Lung (tissue), 12 donors: ENCODE data around the gene UBN2. TPM values are rescaled to one million over a fixed set of nuclear protein-coding genes. Genes with fewer than 3 reads are reported as not detected.
A peak's percentile ranks its signal among the peaks of the same experiment; 100 is the strongest.

ENCODE experiments used
- ATAC-seq: fragments of 200-7000 bp; cut with Tn5 transposase; one replicate; pipeline ENCODE4 v1.9.1; 2020; ENCODE audit warnings: moderate number of reproducible peaks; ENCODE audit not compliant: insufficient read depth, low FRiP score
- DNase-seq, 3 donors: peaks; one replicate each; pipeline ENCODE4 v3.0.0-alpha.2; 2013 to 2017
- H3K27ac ChIP-seq, 2 donors: one replicate each; pipeline ENCODE4 v1.5.1; 2013; ENCODE audit warnings: mild to moderate bottlenecking in 2 of 2, moderate library complexity in 2 of 2, control low read depth in 1 of 2, inconsistent platforms in 1 of 2, low read depth in 1 of 2, low read length in 1 of 2
- H3K27me3 ChIP-seq, 3 donors: one replicate each; pipeline ENCODE4 v1.5.1; 2013; ENCODE audit warnings: low read length in 2 of 3; ENCODE audit not compliant: control insufficient read depth in 3 of 3, insufficient read depth in 3 of 3
- H3K36me3 ChIP-seq, 4 donors: one replicate each; pipeline ENCODE4 v1.5.1; 2013; ENCODE audit warnings: low read length in 4 of 4, mild to moderate bottlenecking in 1 of 4, moderate library complexity in 1 of 4; ENCODE audit not compliant: control insufficient read depth in 4 of 4, insufficient read depth in 4 of 4
- H3K4me1 ChIP-seq, 5 donors: one replicate each; pipeline ENCODE4 v1.5.1; 2013; ENCODE audit warnings: low read length in 5 of 5, mild to moderate bottlenecking in 2 of 5, moderate library complexity in 1 of 5; ENCODE audit not compliant: control insufficient read depth in 5 of 5, insufficient read depth in 5 of 5
- H3K4me3 ChIP-seq: one replicate; pipeline ENCODE4 v1.5.1; 2013; ENCODE audit warnings: mild to moderate bottlenecking, control low read depth, moderate library complexity
- H3K9ac ChIP-seq, 2 donors: one replicate each; pipeline ENCODE4 v1.5.1; 2013; ENCODE audit warnings: low read length in 2 of 2, control low read depth in 1 of 2; ENCODE audit not compliant: insufficient read depth in 1 of 2
- H3K9me3 ChIP-seq, 4 donors: one replicate each; pipeline ENCODE4 v1.5.1; 2013; ENCODE audit warnings: low read length in 3 of 4, mild to moderate bottlenecking in 1 of 4, moderate library complexity in 1 of 4; ENCODE audit not compliant: control insufficient read depth in 4 of 4, insufficient read depth in 3 of 4
- CTCF ChIP-seq: IDR thresholded peaks from 2 replicates; pipeline ENCODE4 v1.5.1; 2012; ENCODE audit warnings: mild to moderate bottlenecking; ENCODE audit errors: control extremely low read depth, extremely low read depth
- WGBS, 2 donors: extraction: QIAGEN DNeasy Blood & Tissue Kit; methylation state at CpG; one replicate each; pipeline ENCODE4 v1.1.7; 2013; 5-methylcytosine and 5-hydroxymethylcytosine counted together
- polyA plus RNA-seq, 2 donors: library from polyadenylated mRNA; stranded (reverse); fragments of 200-250 nt; gene quantifications; one replicate each; pipeline ENCODE4 v1.2.1, GENCODE V29; 2013
- total RNA-seq, 2 donors: library from RNA; depleted of rRNA in 1 of 2; stranded (reverse); fragments of >200 nt in 1 of 2; gene quantifications; one replicate each; pipeline ENCODE4 v1.2.1, GENCODE V29; 2014 to 2021
- donor health status: control.
- donor health status: control.
- donor health status: Bipolar disorder and iron deficiency.
- donor health status: healthy.
- donor health status: DM: yes; HTN: yes; CAD: no.

Gene UBN2
- total and polyA plus RNA-seq, 4 donors, result 1.7 to 29.8 (median 9.2) TPM

- peaks cover 9 to 31% (median 14%) of the 10 kb centered on the region in 4 donors for H3K36me3 ChIP-seq
- ATAC-seq (no peak), DNase-seq (no peak)
- H3K27ac ChIP-seq, result no peak overlapping the region
- H3K4me1 ChIP-seq, result no peaks in the 10 kb centered on the region
- no peak overlapping the region for H3K9ac ChIP-seq
- H3K27me3 ChIP-seq, result no peaks in the 10 kb centered on the region
- H3K9me3 ChIP-seq, result no peaks in the 10 kb centered on the region
- no peak for TF ChIP-seq CTCF
- no peak overlapping the region for H3K4me3 ChIP-seq
- 92 to 94% methylated on average over 4 of the region's 4 CpGs for WGBS, 2 donors
Observed at GRCh38 chr7:139254728-139255127, 23.7 kb downstream of the UBN2 start.

- 71 to 83% methylated on average over 4 of the region's 4 CpGs for WGBS, 2 donors
Observed at GRCh38 chr7:139255290-139255689, 24.3 kb downstream of the UBN2 start.

GRCh38 chr7:139259142-139259541 lies 28.1 kb downstream of the UBN2 start:
- 48 to 84% methylated on average over 6 of the region's 6 CpGs for WGBS, 2 donors
- Histone ChIP-seq H3K9ac (no peak overlapping the region), H3K4me3 (no peak overlapping the region), H3K27me3 (no peaks in the 10 kb centered on the region), H3K27ac (no peak overlapping the region), H3K36me3 (peaks cover 15 to 33% (median 23%) of the 10 kb centered on the region in 4 donors), H3K4me1 (no peaks in the 10 kb centered on the region), H3K9me3 (no peaks in the 10 kb centered on the region)
- TF ChIP-seq CTCF, result no peak
- no peak for ATAC-seq
- no peak for DNase-seq

More at GRCh38 chr7:139255290-139255689, 24.3 kb downstream of the UBN2 start:
- ATAC-seq (no peak), DNase-seq (no peak)
- H3K36me3 ChIP-seq, result peaks cover 9 to 28% (median 15%) of the 10 kb centered on the region in 4 donors
- no peak overlapping the region for H3K4me3 ChIP-seq
- no peaks in the 10 kb centered on the region for H3K4me1 ChIP-seq
- H3K27me3 ChIP-seq, result no peaks in the 10 kb centered on the region
- H3K9ac ChIP-seq, result no peak overlapping the region
- no peak for TF ChIP-seq CTCF
- no peak overlapping the region for H3K27ac ChIP-seq
- H3K9me3 ChIP-seq, result no peaks in the 10 kb centered on the region

- no peak for TF ChIP-seq CTCF
- H3K9me3 ChIP-seq, result no peaks in the 10 kb centered on the region
- H3K9ac ChIP-seq, result no peak overlapping the region
- no peak overlapping the region for H3K4me3 ChIP-seq
- H3K27me3 ChIP-seq, result no peaks in the 10 kb centered on the region
- H3K4me1 ChIP-seq, result no peaks in the 10 kb centered on the region
- no peak for ATAC-seq
- H3K27ac ChIP-seq, result peak overlapping the region in 1 of 2 donors; percentile 14
- 91 to 94% methylated on average over 3 of the region's 3 CpGs for WGBS, 2 donors
- H3K36me3 ChIP-seq, result peaks cover 25 to 38% (median 34%) of the 10 kb centered on the region in 4 donors
- DNase-seq, result no peak
Observed at GRCh38 chr7:139264220-139264619, 33.2 kb downstream of the UBN2 start.
